ENCODE data around the gene MAML2. TPM values are rescaled to one million over a fixed set of nuclear protein-coding genes. Genes with fewer than 3 reads are reported as not detected.
A peak's percentile ranks its signal among the peaks of the same experiment; 100 is the strongest.

Gene MAML2
- total and polyA plus RNA-seq, 2 experiments from 2014 or later = 1.1 to 8.2 TPM

- Histone ChIP-seq H3K27me3 (no peaks in the 10 kb centered on the region), H3K36me3 (no peaks in the 10 kb centered on the region), H3K4me3 (no peak overlapping the region), H3K4me1 (ENCODE audit: low read depth) (peaks cover 19% of the 10 kb centered on the region), H3K27ac (no peak overlapping the region), H3K9me3 (ENCODE audit: low read depth) (no peaks in the 10 kb centered on the region)
- no peak for DNase-seq (ENCODE audit: low read depth in 1 of 2, low spot score in 1 of 2)
- TF ChIP-seq, protein P1, sequence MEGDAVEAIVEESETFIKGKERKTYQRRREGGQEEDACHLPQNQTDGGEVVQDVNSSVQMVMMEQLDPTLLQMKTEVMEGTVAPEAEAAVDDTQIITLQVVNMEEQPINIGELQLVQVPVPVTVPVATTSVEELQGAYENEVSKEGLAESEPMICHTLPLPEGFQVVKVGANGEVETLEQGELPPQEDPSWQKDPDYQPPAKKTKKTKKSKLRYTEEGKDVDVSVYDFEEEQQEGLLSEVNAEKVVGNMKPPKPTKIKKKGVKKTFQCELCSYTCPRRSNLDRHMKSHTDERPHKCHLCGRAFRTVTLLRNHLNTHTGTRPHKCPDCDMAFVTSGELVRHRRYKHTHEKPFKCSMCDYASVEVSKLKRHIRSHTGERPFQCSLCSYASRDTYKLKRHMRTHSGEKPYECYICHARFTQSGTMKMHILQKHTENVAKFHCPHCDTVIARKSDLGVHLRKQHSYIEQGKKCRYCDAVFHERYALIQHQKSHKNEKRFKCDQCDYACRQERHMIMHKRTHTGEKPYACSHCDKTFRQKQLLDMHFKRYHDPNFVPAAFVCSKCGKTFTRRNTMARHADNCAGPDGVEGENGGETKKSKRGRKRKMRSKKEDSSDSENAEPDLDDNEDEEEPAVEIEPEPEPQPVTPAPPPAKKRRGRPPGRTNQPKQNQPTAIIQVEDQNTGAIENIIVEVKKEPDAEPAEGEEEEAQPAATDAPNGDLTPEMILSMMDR (IDR thresholded peaks at IDR 0.05; ENCODE audit: low read depth, low read length) = no peak
Observed at GRCh38 chr11:96301818-96302217, 41.2 kb downstream of the MAML2 start.

DNA sequence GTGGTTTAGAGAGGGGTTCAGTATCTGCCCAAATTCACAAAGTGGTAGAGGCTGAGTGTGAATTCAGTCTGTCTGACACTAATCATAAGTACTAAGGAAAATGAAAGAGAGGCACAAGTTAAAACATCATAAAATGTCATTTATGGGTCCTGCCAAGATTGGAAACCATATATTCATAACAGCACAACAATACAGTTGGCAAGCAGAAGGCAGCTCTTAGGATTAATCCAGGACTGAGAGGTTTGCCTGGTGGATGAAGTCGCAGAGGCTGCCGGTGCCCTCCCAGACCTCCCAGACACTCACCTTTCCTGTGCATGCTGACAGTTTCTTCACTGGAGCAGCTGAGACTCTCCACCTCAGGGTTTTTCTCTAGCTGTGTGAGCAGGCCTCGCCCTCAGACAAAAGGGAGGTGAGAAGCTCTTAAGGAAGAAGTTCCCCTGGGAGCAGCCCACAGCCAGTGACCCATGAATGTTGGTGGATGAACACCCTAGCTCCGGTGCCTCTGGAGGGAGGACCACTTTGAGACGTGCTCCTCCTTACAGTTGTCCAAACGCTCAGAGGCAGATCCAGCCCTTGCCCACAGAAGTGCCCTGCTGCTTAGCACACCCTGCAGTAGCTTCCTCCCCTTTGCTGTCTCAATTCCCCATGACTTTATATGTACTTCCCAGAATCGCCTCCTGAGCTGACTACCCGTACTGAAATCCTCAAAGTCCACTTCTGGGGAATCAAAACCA, 43.7 kb downstream of the MAML2 start:
- DNase-seq (ENCODE audit: low read depth in 1 of 2, low spot score in 1 of 2) = no peak
- Histone ChIP-seq H3K27me3 (no peaks in the 10 kb centered on the region), H3K4me1 (ENCODE audit: low read depth) (peaks cover 6% of the 10 kb centered on the region), H3K9me3 (ENCODE audit: low read depth) (no peaks in the 10 kb centered on the region), H3K27ac (no peak overlapping the region), H3K4me3 (no peak overlapping the region), H3K36me3 (no peaks in the 10 kb centered on the region)
- TF ChIP-seq, protein P1 (IDR thresholded peaks at IDR 0.05; ENCODE audit: low read depth, low read length) = no peak

- DNase-seq (ENCODE audit: low read depth in 1 of 2, low spot score in 1 of 2) = no peak
- no peak overlapping the region for H3K27ac ChIP-seq
- peaks cover 9% of the 10 kb centered on the region for H3K4me1 ChIP-seq (ENCODE audit: low read depth)
- H3K9me3 ChIP-seq (ENCODE audit: low read depth) = no peaks in the 10 kb centered on the region
- H3K4me3 ChIP-seq = no peak overlapping the region
- TF ChIP-seq, protein P1 (IDR thresholded peaks at IDR 0.05; ENCODE audit: low read depth, low read length) = no peak
- H3K36me3 ChIP-seq = no peaks in the 10 kb centered on the region
- no peaks in the 10 kb centered on the region for H3K27me3 ChIP-seq
Observed at GRCh38 chr11:96295369-96295768, 47.6 kb downstream of the MAML2 start.

- no peak overlapping the region for H3K4me3 ChIP-seq
- H3K36me3 ChIP-seq = no peaks in the 10 kb centered on the region
- TF ChIP-seq, protein P1 (IDR thresholded peaks at IDR 0.05; ENCODE audit: low read depth, low read length) = no peak
- DNase-seq (ENCODE audit: low read depth in 1 of 2, low spot score in 1 of 2) = no peak
- peaks cover 9% of the 10 kb centered on the region for H3K4me1 ChIP-seq (ENCODE audit: low read depth)
- no peak overlapping the region for H3K27ac ChIP-seq
- H3K27me3 ChIP-seq = no peaks in the 10 kb centered on the region
- H3K9me3 ChIP-seq (ENCODE audit: low read depth) = no peaks in the 10 kb centered on the region
Observed at GRCh38 chr11:96294289-96294688, 48.7 kb downstream of the MAML2 start.

DNA sequence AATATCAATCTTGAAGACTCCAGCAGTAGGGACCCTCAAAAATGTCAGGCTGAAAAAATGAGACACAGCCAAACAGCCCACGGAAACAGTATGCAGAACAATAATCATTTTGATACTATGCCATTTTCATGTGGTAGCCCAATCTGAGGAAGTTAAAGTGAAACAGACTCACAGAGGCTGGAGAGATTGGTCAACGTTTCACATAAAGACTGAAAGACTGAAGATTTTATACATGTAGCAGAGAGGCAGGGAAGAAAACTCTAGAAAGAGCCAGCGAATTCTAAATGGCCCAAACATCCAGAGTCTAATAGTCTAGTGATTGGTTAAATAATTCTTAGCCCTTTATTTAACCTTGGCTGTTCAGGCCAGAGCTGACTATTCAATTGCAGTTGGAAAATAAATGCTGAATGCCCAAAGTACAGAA, 49.4 kb downstream of the MAML2 start:
- no peaks in the 10 kb centered on the region for H3K27me3 ChIP-seq
- no peaks in the 10 kb centered on the region for H3K36me3 ChIP-seq
- no peaks in the 10 kb centered on the region for H3K9me3 ChIP-seq (ENCODE audit: low read depth)
- DNase-seq (ENCODE audit: low read depth in 1 of 2, low spot score in 1 of 2) = peak in 1 of 2 donors; percentile 57
- H3K27ac ChIP-seq = no peak overlapping the region
- peaks cover 9% of the 10 kb centered on the region for H3K4me1 ChIP-seq (ENCODE audit: low read depth)
- H3K4me3 ChIP-seq = no peak overlapping the region
- TF ChIP-seq, protein P1 (IDR thresholded peaks at IDR 0.05; ENCODE audit: low read depth, low read length) = no peak
